Choroid plexus epithelial cell (primary cell): ENCODE data around the gene ZNF407.

Source experiments
- DNase-seq: peaks from one replicate; pipeline ENCODE4 v3.0.0-alpha.2; 2010; ENCODE audit warnings: low read depth
- H3K4me3 ChIP-seq: 2 replicates; pipeline ENCODE4 v1.5.1; 2011; ENCODE audit warnings: low read depth, mild to moderate bottlenecking, control low read depth, low read length, moderate library complexity
- TF ChIP-seq, protein P1 (sequence below): conservative IDR thresholded peaks from 2 replicates; pipeline ENCODE4 v1.5.1; 2011; ENCODE audit warnings: low read depth, mild to moderate bottlenecking, control low read depth, inconsistent platforms, low read length, moderate library complexity

Gene ZNF407

DNA sequence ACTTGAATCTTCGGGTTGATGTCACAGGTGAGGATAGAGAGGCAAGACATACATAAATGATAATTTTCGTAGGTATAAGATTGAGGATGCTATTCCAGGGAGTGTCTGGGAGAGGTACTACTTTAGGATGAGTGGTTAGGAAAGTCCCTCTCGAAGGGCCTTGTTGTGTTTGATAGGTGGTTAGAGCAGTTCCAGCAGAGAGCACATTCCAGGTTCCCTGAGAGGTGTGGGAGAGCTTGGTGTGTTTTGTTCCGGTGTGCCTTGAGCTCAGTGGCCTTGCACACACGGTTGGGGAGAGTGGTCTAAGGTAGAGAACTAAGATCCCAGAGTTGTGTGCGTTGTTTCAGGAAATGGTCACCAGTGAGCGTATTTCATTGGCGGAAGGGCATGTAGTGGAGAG lies 191.4 kb downstream of the ZNF407 start:
- no peak for DNase-seq
- TF ChIP-seq, protein P1, sequence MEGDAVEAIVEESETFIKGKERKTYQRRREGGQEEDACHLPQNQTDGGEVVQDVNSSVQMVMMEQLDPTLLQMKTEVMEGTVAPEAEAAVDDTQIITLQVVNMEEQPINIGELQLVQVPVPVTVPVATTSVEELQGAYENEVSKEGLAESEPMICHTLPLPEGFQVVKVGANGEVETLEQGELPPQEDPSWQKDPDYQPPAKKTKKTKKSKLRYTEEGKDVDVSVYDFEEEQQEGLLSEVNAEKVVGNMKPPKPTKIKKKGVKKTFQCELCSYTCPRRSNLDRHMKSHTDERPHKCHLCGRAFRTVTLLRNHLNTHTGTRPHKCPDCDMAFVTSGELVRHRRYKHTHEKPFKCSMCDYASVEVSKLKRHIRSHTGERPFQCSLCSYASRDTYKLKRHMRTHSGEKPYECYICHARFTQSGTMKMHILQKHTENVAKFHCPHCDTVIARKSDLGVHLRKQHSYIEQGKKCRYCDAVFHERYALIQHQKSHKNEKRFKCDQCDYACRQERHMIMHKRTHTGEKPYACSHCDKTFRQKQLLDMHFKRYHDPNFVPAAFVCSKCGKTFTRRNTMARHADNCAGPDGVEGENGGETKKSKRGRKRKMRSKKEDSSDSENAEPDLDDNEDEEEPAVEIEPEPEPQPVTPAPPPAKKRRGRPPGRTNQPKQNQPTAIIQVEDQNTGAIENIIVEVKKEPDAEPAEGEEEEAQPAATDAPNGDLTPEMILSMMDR, result no peak
- no peak overlapping the region for H3K4me3 ChIP-seq

DNA sequence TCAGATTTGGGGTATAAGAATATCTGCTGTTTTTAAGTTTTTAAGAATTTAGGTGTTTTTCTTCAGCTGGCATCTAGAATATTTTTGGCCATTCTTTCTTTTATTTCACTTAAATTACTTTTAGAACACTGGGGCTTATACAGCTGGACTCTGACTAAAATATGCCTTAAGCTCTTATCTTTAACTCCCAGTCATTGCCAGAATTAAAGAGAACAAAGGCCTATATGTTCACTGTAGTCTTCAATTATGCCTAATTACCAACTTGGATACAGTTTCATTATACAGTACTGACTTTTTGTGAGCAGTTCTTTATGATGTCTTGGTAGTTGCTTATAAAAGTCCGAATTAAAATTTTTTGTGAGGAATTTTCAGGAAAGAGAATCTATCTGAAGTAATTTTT lies 192.8 kb downstream of the ZNF407 start:
- no peak for DNase-seq
- TF ChIP-seq, protein P1, result no peak
- no peak overlapping the region for H3K4me3 ChIP-seq

DNA sequence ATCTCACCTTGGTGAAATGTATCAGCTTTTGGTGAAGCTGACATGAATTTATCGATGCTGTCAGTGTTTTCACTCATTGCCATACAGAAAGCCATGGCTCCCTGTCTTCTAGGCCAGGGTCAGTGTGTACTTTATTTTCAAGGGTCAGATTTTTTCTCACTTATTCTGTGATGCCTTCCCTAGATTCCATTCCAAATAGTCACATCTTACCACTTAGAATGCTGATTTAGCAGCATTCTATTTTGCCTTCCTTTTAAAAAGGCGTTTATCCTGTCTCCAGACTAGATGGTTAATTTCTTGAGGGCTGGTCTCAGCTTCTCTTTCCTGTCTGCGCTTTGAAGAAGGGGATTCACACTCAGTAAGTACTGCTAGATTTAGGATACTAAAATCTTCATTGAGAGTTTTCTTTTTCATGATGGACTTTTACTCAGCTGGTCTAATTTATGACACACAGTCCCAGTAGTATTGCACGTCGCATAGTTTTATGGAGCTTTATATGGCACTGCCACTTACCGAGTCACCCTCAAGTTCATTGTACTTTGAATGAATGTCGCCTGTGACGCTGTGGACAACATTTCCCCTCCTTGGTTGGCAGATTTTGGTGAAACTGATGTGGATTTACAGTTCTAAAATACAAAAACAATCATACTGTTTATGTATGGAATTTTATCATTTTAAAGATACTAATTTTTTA lies 194.0 kb downstream of the ZNF407 start:
- H3K4me3 ChIP-seq, result no peak overlapping the region
- peak; percentile 29 for DNase-seq
- TF ChIP-seq, protein P1, result no peak

DNA sequence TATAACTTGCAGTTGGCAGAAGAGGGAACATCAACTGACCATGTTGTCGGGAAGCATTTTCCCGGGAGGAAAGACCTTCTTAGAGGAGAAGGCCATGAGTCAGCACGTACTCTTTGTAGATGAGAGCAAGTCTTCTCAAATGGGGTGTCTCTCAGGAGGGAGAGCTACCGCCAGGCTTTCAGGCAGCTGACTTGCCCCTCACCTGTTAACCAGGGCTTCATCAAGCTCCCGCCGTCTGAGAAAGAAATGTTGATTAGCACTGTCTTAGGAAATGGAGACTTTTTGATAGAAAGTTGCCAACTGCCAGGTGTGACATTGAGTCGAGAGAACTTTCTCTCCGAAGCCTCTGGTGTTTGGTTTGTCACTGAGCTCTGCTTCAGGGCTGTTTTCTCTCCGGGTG lies 196.1 kb downstream of the ZNF407 start:
- no peak for DNase-seq
- no peak overlapping the region for H3K4me3 ChIP-seq
- TF ChIP-seq, protein P1, result no peak

DNA sequence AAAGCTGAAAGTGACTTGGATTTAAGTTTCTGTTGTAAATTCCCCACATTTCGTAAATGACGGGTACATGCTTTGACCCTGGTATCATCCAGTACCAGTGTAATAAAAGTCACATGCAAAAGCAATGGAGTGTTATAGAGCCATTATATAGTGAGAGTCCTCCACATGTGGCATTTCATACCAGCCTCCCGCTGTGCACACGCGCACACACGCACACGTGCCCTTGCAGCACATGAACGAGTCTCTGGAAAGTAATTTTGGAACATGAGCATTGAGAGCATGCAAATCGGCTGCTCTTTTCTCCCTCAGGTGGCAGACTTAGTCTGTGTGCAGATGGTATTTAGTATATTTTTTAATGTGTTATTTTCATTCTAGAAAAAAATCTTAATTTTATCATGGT lies 198.1 kb downstream of the ZNF407 start:
- DNase-seq, result no peak
- TF ChIP-seq, protein P1, result no peak
- H3K4me3 ChIP-seq, result no peak overlapping the region

DNA sequence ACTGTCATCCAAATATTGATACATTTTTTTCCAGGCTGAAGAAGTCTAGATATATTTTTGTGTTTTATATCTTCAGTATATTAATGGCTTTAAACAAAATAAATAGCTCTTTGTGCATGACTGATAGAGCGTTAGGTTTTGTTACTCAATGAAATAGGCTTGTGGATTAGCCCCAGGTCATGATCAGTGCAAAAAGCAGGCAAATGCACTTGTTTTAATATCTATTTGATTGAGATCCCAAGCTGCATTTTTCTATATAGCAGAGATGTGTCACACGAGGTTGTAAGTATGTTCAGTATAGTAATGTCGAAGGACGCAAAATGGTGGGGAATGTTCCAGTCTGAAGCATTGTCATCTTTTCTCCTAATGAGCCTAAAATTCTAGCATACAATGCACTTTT lies 198.5 kb downstream of the ZNF407 start:
- no peak overlapping the region for H3K4me3 ChIP-seq
- no peak for DNase-seq
- TF ChIP-seq, protein P1, result no peak

DNA sequence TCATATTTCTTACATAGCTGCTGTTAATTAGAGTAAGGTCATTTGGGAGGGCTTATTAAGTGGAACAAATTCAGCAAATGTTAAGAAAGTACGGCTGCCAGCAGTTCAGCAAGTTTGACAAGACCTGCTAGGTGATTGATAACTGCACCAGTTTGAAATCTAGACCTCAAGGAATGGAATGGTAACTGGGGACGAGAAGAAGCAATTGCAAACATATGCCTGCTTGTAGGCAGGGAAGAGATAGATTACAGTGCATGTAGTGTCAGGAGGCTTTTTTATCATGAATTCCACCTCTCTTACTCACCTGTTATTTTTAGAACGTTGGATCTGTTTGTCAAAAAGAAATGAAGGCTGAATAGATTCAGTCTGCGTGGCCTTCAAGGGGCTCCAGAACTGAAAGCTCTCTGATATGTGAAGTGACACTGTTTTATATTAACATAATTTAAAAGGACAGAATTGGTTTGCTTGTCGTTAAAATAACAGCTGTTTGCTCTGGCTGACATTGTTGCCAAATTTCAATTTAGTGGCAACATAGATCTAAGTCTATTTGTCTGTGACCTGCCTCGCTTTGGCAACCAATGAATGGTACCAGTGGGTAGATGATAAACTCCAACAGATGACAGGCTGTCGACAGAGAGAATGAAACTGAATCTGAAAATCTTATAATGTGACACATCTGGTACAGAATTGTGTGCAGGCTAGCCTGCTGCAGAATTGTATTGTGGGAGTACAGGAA lies 199.3 kb downstream of the ZNF407 start:
- TF ChIP-seq, protein P1, result no peak
- no peak overlapping the region for H3K4me3 ChIP-seq
- peak; percentile 61 for DNase-seq
